ENCODE results near the gene ANO7. TPM values are rescaled to one million over a fixed set of nuclear protein-coding genes. Genes with fewer than 3 reads are reported as not detected.
A peak's percentile ranks its signal among the peaks of the same experiment; 100 is the strongest.

Gene ANO7
- total and polyA plus RNA-seq, 2 of the 8 experiments (the other 6 are each of a cell fraction or from before 2014, with no cell fraction given), result 3.2 to 6.9 TPM

DNA sequence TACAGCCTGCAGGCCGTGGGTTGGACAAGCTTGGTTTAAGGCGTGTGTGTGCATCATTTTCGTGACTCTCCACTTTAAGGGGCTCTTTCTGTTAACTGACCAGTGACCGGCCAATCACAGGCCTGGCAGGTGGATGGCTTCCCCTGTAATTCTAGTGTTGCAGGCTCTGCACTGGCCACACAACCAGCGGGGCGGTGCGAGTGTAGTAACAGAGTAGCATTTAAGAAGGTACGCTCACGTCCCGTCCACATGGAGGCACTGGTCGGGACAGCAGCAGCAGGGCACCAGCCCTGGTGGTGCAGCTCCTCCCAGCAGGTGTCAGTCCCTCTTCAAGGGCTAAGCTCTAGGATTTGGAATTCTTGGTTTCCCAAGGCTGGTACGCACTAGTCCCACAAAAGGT, 8.0 kb upstream of the ANO7 start:
- TF ChIP-seq CREB1 (IDR thresholded peaks at IDR 0.05) (peak; percentile 33; the same call in 1 of the 2 replicates), CHD2 (IDR thresholded peaks at IDR 0.05; ENCODE audit: low read length) (no peak), SP1 (IDR thresholded peaks at IDR 0.05; ENCODE audit: low read depth, low read length) (0 out of 2 replicates have a peak, but pooled peaks have one; percentile 25), RAD21 (IDR thresholded peaks at IDR 0.05 in 1 of 2, conservative IDR thresholded peaks at IDR 0.05 in 1 of 2; ENCODE audit: low read depth in 2 of 2, low read length in 2 of 2) (peak; percentile 38 to 54), GABPA (IDR thresholded peaks at IDR 0.05; ENCODE audit: borderline replicate concordance, insufficient read depth, low read length) (no peak), NANOG (IDR thresholded peaks at IDR 0.05; ENCODE audit: insufficient read depth, low read depth, low read length, poor library complexity, severe bottlenecking) (no peak)
- TF ChIP-seq, protein P1, sequence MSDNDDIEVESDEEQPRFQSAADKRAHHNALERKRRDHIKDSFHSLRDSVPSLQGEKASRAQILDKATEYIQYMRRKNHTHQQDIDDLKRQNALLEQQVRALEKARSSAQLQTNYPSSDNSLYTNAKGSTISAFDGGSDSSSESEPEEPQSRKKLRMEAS (IDR thresholded peaks at IDR 0.05), result peak; percentile 71
- TF ChIP-seq, protein P2, sequence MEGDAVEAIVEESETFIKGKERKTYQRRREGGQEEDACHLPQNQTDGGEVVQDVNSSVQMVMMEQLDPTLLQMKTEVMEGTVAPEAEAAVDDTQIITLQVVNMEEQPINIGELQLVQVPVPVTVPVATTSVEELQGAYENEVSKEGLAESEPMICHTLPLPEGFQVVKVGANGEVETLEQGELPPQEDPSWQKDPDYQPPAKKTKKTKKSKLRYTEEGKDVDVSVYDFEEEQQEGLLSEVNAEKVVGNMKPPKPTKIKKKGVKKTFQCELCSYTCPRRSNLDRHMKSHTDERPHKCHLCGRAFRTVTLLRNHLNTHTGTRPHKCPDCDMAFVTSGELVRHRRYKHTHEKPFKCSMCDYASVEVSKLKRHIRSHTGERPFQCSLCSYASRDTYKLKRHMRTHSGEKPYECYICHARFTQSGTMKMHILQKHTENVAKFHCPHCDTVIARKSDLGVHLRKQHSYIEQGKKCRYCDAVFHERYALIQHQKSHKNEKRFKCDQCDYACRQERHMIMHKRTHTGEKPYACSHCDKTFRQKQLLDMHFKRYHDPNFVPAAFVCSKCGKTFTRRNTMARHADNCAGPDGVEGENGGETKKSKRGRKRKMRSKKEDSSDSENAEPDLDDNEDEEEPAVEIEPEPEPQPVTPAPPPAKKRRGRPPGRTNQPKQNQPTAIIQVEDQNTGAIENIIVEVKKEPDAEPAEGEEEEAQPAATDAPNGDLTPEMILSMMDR (IDR thresholded peaks at IDR 0.05; ENCODE audit: control extremely low read depth in 1 of 3, insufficient read depth in 1 of 3, low read depth in 1 of 3, low read length in 3 of 3), result peak in 2 of 3 experiments; percentile 68 to 76; a peak in 3 of 4 replicates
- no peak overlapping the region for H4K5ac ChIP-seq (ENCODE audit: insufficient read length, low read depth, low read length)
- no peak overlapping the region for H2BK120ac ChIP-seq (replicated peaks; ENCODE audit: low read depth, low read length)
- no peak overlapping the region for H2AK5ac ChIP-seq (ENCODE audit: low read depth, low read length)
- H3K18ac ChIP-seq (ENCODE audit: extremely low read depth, low read length), result no peak overlapping the region
- no peak overlapping the region for H2BK5ac ChIP-seq (ENCODE audit: low read depth, low read length)
- H3K4me3 ChIP-seq (ENCODE audit: extremely low read depth in 1 of 4, insufficient read depth in 2 of 4, low read depth in 3 of 4, low read length in 4 of 4), result no peak overlapping the region
- H2BK12ac ChIP-seq (ENCODE audit: low read depth, low read length), result no peak overlapping the region
- H3K4me1 ChIP-seq (replicated peaks in 1 of 4; ENCODE audit: control insufficient read depth in 3 of 4, insufficient read depth in 4 of 4, low read length in 3 of 4), result no peaks in the 10 kb centered on the region
- peaks cover 0 to 3% of the 10 kb centered on the region in 2 experiments for H4K20me1 ChIP-seq (replicated peaks in 1 of 2; ENCODE audit: control insufficient read depth in 1 of 2, insufficient read depth in 2 of 2, low read length in 2 of 2)
- H4K8ac ChIP-seq (ENCODE audit: extremely low read depth, insufficient read depth, low read length), result no peak overlapping the region
- H3K79me2 ChIP-seq (ENCODE audit: control insufficient read depth in 1 of 2, insufficient read depth in 2 of 2, low read length in 2 of 2), result no peaks in the 10 kb centered on the region
- H2BK20ac ChIP-seq (ENCODE audit: low read length), result no peak overlapping the region
- H3K23ac ChIP-seq (ENCODE audit: insufficient read length), result no peak overlapping the region
- no peaks in the 10 kb centered on the region for H3K36me3 ChIP-seq (ENCODE audit: control insufficient read depth in 2 of 4, insufficient read depth in 4 of 4, low read length in 3 of 4)
- no peaks in the 10 kb centered on the region for H3K23me2 ChIP-seq (ENCODE audit: low read depth, low read length)
- no peaks in the 10 kb centered on the region for H3K79me1 ChIP-seq (ENCODE audit: low read depth, low read length)
- H2BK15ac ChIP-seq (ENCODE audit: low read length), result no peak overlapping the region
- no peak overlapping the region for H3K9ac ChIP-seq (replicated peaks in 1 of 4; ENCODE audit: extremely low read depth in 1 of 4, low read depth in 3 of 4, low read length in 3 of 4)
- H3K27me3 ChIP-seq (replicated peaks in 1 of 4; ENCODE audit: control insufficient read depth in 3 of 4, extremely low read depth in 1 of 4, insufficient read depth in 3 of 4, low read length in 3 of 4), result no peaks in the 10 kb centered on the region
- no peak overlapping the region for H2AFZ ChIP-seq (ENCODE audit: low read length)
- H4K91ac ChIP-seq (replicated peaks; ENCODE audit: insufficient read length, low read length), result no peak overlapping the region
- CTCF ChIA-PET (ENCODE audit: partially characterized antibody), result interaction anchor here (0.6 to 2.5 kb wide), 6 partner anchors 9 to 158 kb away, joined by 3 to 15 read pairs (median 4); partner anchors contain the start of genes PASK and PPP1R7
- no peaks in the 10 kb centered on the region for H3K9me3 ChIP-seq (ENCODE audit: insufficient read depth in 2 of 2, low read depth in 1 of 2, low read length in 1 of 2)
- POLR2A ChIA-PET (ENCODE audit: partially characterized antibody), result no interaction called here
- FAIRE-seq (peak; percentile 83), DNase-seq (ENCODE audit: low read depth in 1 of 2, low spot score in 2 of 2) (peak; percentile 44 to 67)
- WGBS, 2 experiments (ENCODE audit: extremely low coverage in 1 of 2, insufficient coverage in 1 of 2, insufficient read length in 1 of 2, insufficient replicate concordance in 2 of 2, low coverage in 1 of 2, low lambda C conversion rate in 2 of 2, missing lambda C conversion rate in 1 of 2), result 74% methylated on average over 12 of the region's 12 CpGs; no CpG with 5 or more reads in 1 of the 2 experiments
- H3K14ac ChIP-seq (ENCODE audit: insufficient read length), result no peak overlapping the region
- no peak overlapping the region for H3K56ac ChIP-seq (replicated peaks; ENCODE audit: insufficient read length, low read depth, low read length)
- H3K27ac ChIP-seq (ENCODE audit: low read depth, low read length), result no peak overlapping the region
- no peak overlapping the region for H3K4me2 ChIP-seq (ENCODE audit: insufficient read depth in 1 of 2, low read depth in 2 of 2, low read length in 2 of 2)
- H3K4ac ChIP-seq (replicated peaks; ENCODE audit: insufficient read length, low read depth, low read length), result no peak overlapping the region
